Measurements from ENCODE around the gene ERICH3. TPM values are rescaled to one million over a fixed set of nuclear protein-coding genes. Genes with fewer than 3 reads are reported as not detected.

The ERICH3 gene
- total RNA-seq, 4 donors from 2014 or later = 0.13 to 2.5 TPM; not detected in 2

DNA sequence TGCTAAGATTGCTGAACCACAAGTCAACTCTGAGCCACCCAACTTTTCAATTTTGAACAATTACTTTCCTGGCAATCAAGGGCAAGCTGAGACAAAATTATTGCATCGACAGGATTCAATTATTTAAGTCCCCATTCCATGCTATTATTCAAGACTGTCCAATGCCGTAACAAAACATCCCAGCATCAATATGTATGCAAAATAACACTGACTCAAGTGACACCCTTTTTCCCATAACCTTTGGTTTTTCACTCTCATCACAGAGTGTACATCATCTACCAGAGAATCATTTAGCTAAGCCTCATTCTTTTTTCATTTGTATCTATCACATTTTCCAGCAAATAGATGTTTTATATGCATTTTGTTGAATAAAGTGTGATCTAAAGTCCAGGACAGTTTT lies 54.6 kb downstream of the ERICH3 start:
- Histone ChIP-seq H3K27me3 (no peaks in the 10 kb centered on the region), H3K27ac (no peak overlapping the region), H3K4me1 (no peaks in the 10 kb centered on the region), H3K4me3 (no peak overlapping the region), H3K36me3 (no peaks in the 10 kb centered on the region), H3K9me3 (no peaks in the 10 kb centered on the region)
- no peak for DNase-seq
- TF ChIP-seq, protein P1, sequence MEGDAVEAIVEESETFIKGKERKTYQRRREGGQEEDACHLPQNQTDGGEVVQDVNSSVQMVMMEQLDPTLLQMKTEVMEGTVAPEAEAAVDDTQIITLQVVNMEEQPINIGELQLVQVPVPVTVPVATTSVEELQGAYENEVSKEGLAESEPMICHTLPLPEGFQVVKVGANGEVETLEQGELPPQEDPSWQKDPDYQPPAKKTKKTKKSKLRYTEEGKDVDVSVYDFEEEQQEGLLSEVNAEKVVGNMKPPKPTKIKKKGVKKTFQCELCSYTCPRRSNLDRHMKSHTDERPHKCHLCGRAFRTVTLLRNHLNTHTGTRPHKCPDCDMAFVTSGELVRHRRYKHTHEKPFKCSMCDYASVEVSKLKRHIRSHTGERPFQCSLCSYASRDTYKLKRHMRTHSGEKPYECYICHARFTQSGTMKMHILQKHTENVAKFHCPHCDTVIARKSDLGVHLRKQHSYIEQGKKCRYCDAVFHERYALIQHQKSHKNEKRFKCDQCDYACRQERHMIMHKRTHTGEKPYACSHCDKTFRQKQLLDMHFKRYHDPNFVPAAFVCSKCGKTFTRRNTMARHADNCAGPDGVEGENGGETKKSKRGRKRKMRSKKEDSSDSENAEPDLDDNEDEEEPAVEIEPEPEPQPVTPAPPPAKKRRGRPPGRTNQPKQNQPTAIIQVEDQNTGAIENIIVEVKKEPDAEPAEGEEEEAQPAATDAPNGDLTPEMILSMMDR (IDR thresholded peaks at IDR 0.05) = no peak
- no peak for TF ChIP-seq POLR2A (IDR thresholded peaks at IDR 0.05)

DNA sequence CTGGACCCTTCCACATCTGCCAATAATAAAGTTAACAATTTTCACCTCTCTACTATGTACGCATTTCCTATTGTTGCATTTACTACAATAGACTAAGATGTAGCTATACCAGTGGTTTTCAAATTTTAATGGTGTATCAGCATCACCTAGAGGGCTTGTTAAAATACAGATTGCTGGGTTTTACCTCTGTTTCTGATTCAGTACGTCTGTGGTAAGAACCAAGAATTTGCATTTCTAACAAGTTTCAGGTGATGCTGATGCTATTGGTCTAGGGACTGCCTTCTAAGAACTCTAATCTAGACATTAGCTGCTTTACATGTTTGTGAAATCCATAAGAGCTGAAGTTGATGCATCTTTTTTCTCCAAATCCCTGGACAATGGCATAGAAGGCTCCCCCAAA lies 59.7 kb downstream of the ERICH3 start:
- no peak overlapping the region for H3K4me3 ChIP-seq
- no peak for DNase-seq
- no peaks in the 10 kb centered on the region for H3K4me1 ChIP-seq
- no peaks in the 10 kb centered on the region for H3K36me3 ChIP-seq
- no peak overlapping the region for H3K27ac ChIP-seq
- no peaks in the 10 kb centered on the region for H3K9me3 ChIP-seq
- H3K27me3 ChIP-seq = no peaks in the 10 kb centered on the region
- TF ChIP-seq POLR2A (IDR thresholded peaks at IDR 0.05) = no peak
- TF ChIP-seq, protein P1 (IDR thresholded peaks at IDR 0.05) = no peak

DNA sequence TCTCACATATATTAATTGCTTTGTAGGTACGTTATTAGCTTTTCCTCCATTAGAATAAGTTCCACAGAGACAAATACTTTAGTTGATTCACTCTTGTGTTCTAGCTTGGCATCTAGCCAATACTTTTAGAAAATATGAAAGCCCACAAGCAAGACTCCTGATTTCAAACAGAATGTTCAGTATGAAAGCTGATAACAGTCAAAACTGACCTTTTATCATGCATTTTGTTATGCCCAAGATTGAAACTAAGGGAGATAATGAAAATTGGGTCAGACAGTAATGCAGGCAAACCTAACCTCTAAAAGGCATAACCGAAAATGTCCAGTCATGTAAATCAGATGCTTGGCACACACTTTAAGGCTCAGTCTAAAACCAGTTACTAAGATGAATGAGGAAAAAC lies 61.7 kb downstream of the ERICH3 start:
- H3K27me3 ChIP-seq = no peaks in the 10 kb centered on the region
- no peaks in the 10 kb centered on the region for H3K9me3 ChIP-seq
- H3K27ac ChIP-seq = no peak overlapping the region
- H3K36me3 ChIP-seq = no peaks in the 10 kb centered on the region
- TF ChIP-seq, protein P1 (IDR thresholded peaks at IDR 0.05) = no peak
- TF ChIP-seq POLR2A (IDR thresholded peaks at IDR 0.05) = no peak
- no peak overlapping the region for H3K4me3 ChIP-seq
- DNase-seq = no peak
- no peaks in the 10 kb centered on the region for H3K4me1 ChIP-seq

DNA sequence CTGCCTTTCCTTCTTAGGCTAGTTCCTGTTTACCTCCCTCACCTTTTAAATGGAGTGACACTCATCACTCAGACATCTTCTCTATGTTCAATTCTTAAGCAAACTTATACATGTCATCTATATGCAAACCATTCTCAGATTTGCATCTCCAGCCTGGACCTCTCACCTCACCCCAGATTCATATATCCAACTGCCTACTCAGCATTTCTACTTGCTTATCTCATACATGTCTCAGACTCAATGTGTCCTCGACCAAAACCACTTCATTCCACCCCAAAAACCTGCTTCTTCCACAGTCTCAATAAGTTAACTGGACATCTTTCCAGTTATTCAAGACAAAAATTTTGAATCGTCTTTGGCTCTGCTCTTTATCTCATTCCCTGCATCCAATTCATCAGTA lies 62.6 kb downstream of the ERICH3 start:
- Histone ChIP-seq H3K36me3 (no peaks in the 10 kb centered on the region), H3K27me3 (no peaks in the 10 kb centered on the region), H3K27ac (no peak overlapping the region), H3K4me1 (no peaks in the 10 kb centered on the region), H3K9me3 (no peaks in the 10 kb centered on the region), H3K4me3 (no peak overlapping the region)
- DNase-seq = no peak
- no peak for TF ChIP-seq POLR2A (IDR thresholded peaks at IDR 0.05)
- TF ChIP-seq, protein P1 (IDR thresholded peaks at IDR 0.05) = no peak

DNA sequence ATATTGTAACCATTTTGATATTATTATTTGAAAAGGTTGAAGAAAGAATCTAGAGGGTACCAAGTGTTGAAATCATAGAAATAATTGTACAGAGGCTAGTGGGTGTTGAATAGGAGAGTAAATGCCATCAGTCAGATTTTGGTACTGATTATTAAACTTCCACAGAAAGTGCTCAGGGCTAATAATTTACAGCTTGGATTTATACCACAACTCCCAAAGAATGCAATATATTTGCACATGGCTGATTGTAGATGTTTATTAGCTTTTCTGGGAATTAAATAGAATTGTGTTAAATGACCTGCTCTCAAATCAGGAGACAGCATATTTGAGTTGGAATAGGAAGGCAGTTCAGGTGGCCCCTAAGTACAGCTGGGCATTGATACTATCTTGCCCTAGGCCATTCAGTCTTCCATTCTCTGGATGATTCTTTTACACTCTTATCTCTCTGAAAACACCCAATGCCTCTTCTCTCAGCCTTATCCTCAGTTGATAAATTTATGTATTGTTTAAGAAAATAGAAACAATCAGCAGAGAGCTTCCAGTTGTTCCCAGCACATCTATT lies 63.7 kb downstream of the ERICH3 start:
- no peak for DNase-seq
- Histone ChIP-seq H3K27ac (no peak overlapping the region), H3K4me1 (no peaks in the 10 kb centered on the region), H3K9me3 (no peaks in the 10 kb centered on the region), H3K27me3 (no peaks in the 10 kb centered on the region), H3K4me3 (no peak overlapping the region), H3K36me3 (no peaks in the 10 kb centered on the region)
- TF ChIP-seq POLR2A (IDR thresholded peaks at IDR 0.05) = no peak
- TF ChIP-seq, protein P1 (IDR thresholded peaks at IDR 0.05) = no peak

DNA sequence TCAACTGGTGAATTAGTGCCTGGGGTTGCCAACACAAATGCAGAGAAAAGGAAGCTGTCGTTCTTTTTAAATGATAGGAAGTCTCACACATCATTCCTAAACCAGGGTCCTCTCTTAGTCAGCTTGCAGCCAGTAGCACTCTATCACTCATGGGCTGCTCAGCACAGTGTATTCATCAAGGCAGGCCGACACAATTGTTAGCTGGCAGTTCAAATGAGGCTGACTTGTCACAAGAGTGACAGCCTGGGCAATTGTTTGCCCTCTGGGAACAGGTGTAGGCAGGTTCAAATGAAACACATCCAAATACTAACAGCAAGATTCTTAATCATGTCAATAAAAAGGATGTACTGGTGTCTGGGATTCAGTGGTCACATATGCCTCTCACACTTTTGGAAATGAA lies 76.9 kb downstream of the ERICH3 start:
- Histone ChIP-seq H3K27me3 (no peaks in the 10 kb centered on the region), H3K4me1 (no peaks in the 10 kb centered on the region), H3K4me3 (no peak overlapping the region), H3K9me3 (no peaks in the 10 kb centered on the region), H3K27ac (no peak overlapping the region), H3K36me3 (no peaks in the 10 kb centered on the region)
- no peak for DNase-seq
- TF ChIP-seq, protein P1 (IDR thresholded peaks at IDR 0.05) = no peak
- no peak for TF ChIP-seq POLR2A (IDR thresholded peaks at IDR 0.05)
